Activated B cell treated with CpG ODN at 0.5 μM for 24 hours (primary cell): Measurements from ENCODE around the gene ADAM22. TPM values are rescaled to one million over a fixed set of nuclear protein-coding genes. Genes with fewer than 3 reads are reported as not detected.

Source experiments
- ATAC-seq: fragments of 200-7000 bp; cut with Tn5 transposase; one replicate; pipeline ENCODE4 v1.10.0; 2021; ENCODE audit warnings: low read depth, mild to moderate bottlenecking, moderate library complexity
- CTCF ChIA-PET: fragments of 350-600 bp; sonication (Branson Sonifier 250); formaldehyde crosslinking; loops from one replicate; lab custom pipeline; 2021; ENCODE audit warnings: antibody characterized with exemption; lab: Charles Lee
- POLR2A ChIA-PET: fragments of 350-600 bp; sonication (Branson Sonifier 250); formaldehyde crosslinking; loops from one replicate; lab custom pipeline; 2021; ENCODE audit warnings: antibody characterized with exemption; lab: Charles Lee
- DNase-seq: peaks from one replicate; pipeline ENCODE4 v3.0.0; 2022
- H3K27ac Mint-ChIP-seq: one replicate; pipeline ENCODE4 v1.8.0; 2020; ENCODE audit warnings: mixed read lengths
- H3K27me3 Mint-ChIP-seq: one replicate; pipeline ENCODE4 v1.8.0; 2021; ENCODE audit warnings: mixed read lengths
- H3K36me3 Mint-ChIP-seq: one replicate; pipeline ENCODE4 v1.8.0; 2021; ENCODE audit warnings: low read depth, mixed read lengths
- H3K4me1 Mint-ChIP-seq: one replicate; pipeline ENCODE4 v1.8.0; 2021; ENCODE audit warnings: mixed read lengths
- H3K4me3 Mint-ChIP-seq: one replicate; pipeline ENCODE4 v1.8.0; 2020; ENCODE audit warnings: mild to moderate bottlenecking, mixed read lengths
- H3K9me3 Mint-ChIP-seq: one replicate; pipeline ENCODE4 v1.8.0; 2020; ENCODE audit warnings: mixed read lengths
- intact Hi-C: fragments of 100-400 bp; cut with micrococcal nuclease; formaldehyde crosslinking; loops from one replicate; pipeline ENCODE4 v1.15.1; 2024
- total RNA-seq: library from RNA; stranded (reverse); gene quantifications from 2 replicates; pipeline ENCODE4 v1.2.3, GENCODE V29; 2022
- TF ChIP-seq, protein P1 (sequence below): fragments of 200-600 bp; IDR thresholded peaks from one replicate; pipeline ENCODE4 v1.8.0; 2022; ENCODE audit warnings: antibody characterized with exemption, mild to moderate bottlenecking

The ADAM22 gene
- total RNA-seq, 1 donor from 2014 or later: 0.71 TPM

DNA sequence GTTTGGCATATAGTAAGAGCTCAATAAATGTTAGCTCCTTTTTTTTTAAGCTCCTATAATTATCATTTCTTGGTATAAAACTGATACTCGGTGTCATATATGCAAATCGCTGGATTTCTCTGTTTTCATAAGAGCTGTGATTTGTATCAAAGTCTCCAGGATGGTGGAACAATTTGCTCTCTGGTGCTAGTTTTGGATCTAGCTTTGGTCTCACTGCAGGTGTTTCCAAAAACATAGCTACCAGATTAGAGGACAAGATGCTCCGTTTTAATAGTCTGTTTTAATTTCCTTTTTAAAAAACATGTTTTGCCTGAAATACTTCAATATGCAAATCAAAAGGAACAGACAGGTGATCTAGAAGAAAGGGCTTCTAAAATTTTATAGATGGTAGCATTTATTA lies 25.3 kb downstream of the ADAM22 start:
- H3K4me1 Mint-ChIP-seq: no peaks in the 10 kb centered on the region
- TF ChIP-seq, protein P1, sequence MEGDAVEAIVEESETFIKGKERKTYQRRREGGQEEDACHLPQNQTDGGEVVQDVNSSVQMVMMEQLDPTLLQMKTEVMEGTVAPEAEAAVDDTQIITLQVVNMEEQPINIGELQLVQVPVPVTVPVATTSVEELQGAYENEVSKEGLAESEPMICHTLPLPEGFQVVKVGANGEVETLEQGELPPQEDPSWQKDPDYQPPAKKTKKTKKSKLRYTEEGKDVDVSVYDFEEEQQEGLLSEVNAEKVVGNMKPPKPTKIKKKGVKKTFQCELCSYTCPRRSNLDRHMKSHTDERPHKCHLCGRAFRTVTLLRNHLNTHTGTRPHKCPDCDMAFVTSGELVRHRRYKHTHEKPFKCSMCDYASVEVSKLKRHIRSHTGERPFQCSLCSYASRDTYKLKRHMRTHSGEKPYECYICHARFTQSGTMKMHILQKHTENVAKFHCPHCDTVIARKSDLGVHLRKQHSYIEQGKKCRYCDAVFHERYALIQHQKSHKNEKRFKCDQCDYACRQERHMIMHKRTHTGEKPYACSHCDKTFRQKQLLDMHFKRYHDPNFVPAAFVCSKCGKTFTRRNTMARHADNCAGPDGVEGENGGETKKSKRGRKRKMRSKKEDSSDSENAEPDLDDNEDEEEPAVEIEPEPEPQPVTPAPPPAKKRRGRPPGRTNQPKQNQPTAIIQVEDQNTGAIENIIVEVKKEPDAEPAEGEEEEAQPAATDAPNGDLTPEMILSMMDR: no peak
- no peak for DNase-seq
- H3K27me3 Mint-ChIP-seq: no peaks in the 10 kb centered on the region
- H3K27ac Mint-ChIP-seq: no peak overlapping the region
- H3K9me3 Mint-ChIP-seq: peaks cover 2% of the 10 kb centered on the region
- intact Hi-C loops: no loop called here
- H3K36me3 Mint-ChIP-seq: no peaks in the 10 kb centered on the region
- POLR2A ChIA-PET: no interaction called here
- CTCF ChIA-PET: no interaction called here
- no peak overlapping the region for H3K4me3 Mint-ChIP-seq
- no peak for ATAC-seq

DNA sequence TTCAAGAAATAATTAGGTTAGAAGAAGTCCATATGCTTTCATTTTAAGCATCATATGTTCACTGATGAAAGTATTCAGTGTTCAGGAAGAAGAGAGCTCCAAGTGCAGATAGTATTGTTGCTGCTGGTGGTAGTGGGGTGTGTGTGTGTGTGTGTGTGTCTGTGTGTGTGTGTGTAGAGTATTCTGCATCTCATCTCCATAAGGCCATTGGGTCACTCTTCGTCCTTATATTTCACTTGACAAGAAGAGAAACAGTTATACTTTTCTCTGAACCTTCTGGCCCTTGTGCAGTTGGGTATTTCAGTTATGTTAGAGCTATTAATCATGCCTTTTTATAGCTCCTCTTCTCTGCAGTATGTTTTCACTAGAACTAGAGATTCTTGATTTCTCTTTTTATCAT lies 26.2 kb downstream of the ADAM22 start:
- no peak overlapping the region for H3K27ac Mint-ChIP-seq
- TF ChIP-seq, protein P1: no peak
- H3K4me3 Mint-ChIP-seq: no peak overlapping the region
- H3K4me1 Mint-ChIP-seq: no peaks in the 10 kb centered on the region
- no peaks in the 10 kb centered on the region for H3K27me3 Mint-ChIP-seq
- CTCF ChIA-PET: interaction anchor here (0.6 kb wide), 1 partner anchor 338 kb away, joined by 3 read pairs; no protein-coding TSS in a partner anchor
- intact Hi-C loops: no loop called here
- no peaks in the 10 kb centered on the region for H3K36me3 Mint-ChIP-seq
- POLR2A ChIA-PET: no interaction called here
- DNase-seq: no peak
- ATAC-seq: no peak
- H3K9me3 Mint-ChIP-seq: peaks cover 2% of the 10 kb centered on the region

DNA sequence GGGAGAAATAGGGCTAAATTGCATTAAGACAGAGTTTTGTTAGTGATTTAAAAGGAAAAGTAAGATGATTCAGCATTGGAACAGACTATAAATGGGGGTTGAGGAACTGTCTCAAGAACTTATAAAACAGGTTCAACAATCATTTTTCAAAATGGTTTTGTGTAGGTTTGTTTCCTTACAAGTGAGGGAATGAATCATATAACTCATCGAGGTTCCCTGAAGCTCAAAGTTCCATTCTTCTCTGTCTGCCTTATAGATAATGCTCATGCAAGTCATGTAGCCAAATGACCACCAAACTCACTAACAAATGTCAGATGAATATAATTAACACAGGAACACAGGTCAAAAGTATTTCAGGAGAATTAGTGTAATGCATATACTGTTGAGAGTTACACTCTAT lies 27.7 kb downstream of the ADAM22 start:
- ChIA-PET CTCF (no interaction called here), POLR2A (no interaction called here)
- intact Hi-C loops: no loop called here

DNA sequence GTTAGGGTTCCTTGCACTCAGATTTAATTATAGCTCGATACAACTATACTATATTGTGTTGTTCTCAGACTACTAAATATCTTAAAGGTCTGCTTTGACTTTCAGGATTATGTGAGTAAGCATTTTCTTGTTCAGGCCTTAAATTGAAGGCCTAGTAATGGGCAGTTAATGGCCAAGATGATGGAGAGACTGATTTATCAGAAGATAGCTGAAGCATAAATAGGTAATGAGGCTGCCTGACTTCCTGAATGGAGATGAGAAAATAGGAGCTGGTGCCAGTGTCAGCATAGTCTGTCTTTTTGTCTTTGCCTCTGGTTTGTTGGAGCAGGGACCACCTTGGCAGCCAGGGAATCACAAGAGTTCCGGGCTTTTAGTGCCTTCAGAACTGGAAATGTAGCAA lies 32.2 kb downstream of the ADAM22 start:
- Mint-ChIP-seq H3K27me3 (no peaks in the 10 kb centered on the region), H3K4me1 (no peaks in the 10 kb centered on the region), H3K36me3 (no peaks in the 10 kb centered on the region), H3K27ac (no peak overlapping the region), H3K9me3 (no peaks in the 10 kb centered on the region), H3K4me3 (no peak overlapping the region)
- intact Hi-C loops: no loop called here
- no peak for ATAC-seq
- TF ChIP-seq, protein P1: no peak
- ChIA-PET CTCF (no interaction called here), POLR2A (no interaction called here)
- DNase-seq: no peak

More for the DNA sequence above, 27.7 kb downstream of the ADAM22 start:
- Mint-ChIP-seq H3K36me3 (no peaks in the 10 kb centered on the region), H3K27me3 (no peaks in the 10 kb centered on the region), H3K27ac (no peak overlapping the region), H3K9me3 (no peaks in the 10 kb centered on the region), H3K4me3 (no peak overlapping the region), H3K4me1 (no peaks in the 10 kb centered on the region)
- ATAC-seq: no peak
- TF ChIP-seq, protein P1: no peak
- no peak for DNase-seq

DNA sequence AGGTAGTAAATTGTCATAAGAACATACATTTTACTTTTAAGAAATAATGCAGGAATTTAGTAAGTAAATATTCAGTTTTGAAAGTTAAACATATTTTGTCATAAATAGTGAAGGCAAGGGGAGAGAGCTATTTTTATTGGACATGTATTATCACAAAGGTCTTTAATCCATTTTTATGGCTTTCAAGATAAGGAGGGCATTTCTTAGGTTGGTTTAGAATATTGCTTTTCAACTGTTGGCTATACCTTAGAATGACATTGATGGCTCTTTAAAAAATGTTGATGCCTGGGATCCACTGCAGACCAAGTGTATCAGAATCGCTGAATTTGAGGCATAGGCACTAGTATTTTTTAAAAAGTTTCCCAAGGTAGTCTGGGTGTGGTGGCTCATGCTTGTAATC lies 34.0 kb downstream of the ADAM22 start:
- DNase-seq (no peak), ATAC-seq (no peak)
- no peaks in the 10 kb centered on the region for H3K4me1 Mint-ChIP-seq
- ChIA-PET CTCF (no interaction called here), POLR2A (no interaction called here)
- no peak overlapping the region for H3K27ac Mint-ChIP-seq
- H3K27me3 Mint-ChIP-seq: no peaks in the 10 kb centered on the region
- TF ChIP-seq, protein P1: no peak
- H3K4me3 Mint-ChIP-seq: no peak overlapping the region
- H3K9me3 Mint-ChIP-seq: no peaks in the 10 kb centered on the region
- intact Hi-C loops: no loop called here
- no peaks in the 10 kb centered on the region for H3K36me3 Mint-ChIP-seq
